Panc1 (cell line): ENCODE data around the gene PAPPA. TPM values are rescaled to one million over a fixed set of nuclear protein-coding genes. Genes with fewer than 3 reads are reported as not detected.

ENCODE experiments used
- ATAC-seq: fragments of 200-7000 bp; cut with Tn5 transposase; 2 replicates; pipeline ENCODE4 v1.9.1; 2020; ENCODE audit warnings: mild to moderate bottlenecking, moderate library complexity
- BruUV-seq: library from RNA; stranded (reverse); fragments of 400-500 nt; replicated peaks from 2 replicates; lab custom pipeline; 2021; lab: Mats Ljungman, UMichigan
- CTCF ChIA-PET: fragments of 300-600 bp; sonication (Branson Sonifier 250); formaldehyde crosslinking; loops from one replicate; lab custom pipeline; 2022; ENCODE audit warnings: antibody characterized with exemption; lab: Charles Lee
- POLR2A ChIA-PET: fragments of 300-600 bp; sonication (Branson Sonifier 250); formaldehyde crosslinking; loops from one replicate; lab custom pipeline; 2022; ENCODE audit warnings: antibody characterized with exemption; lab: Charles Lee
- DNase-seq: peaks from one replicate; pipeline ENCODE4 v3.0.0-alpha.2; 2010; ENCODE audit warnings: low read depth, low spot score
- H3K27ac ChIP-seq: 2 replicates; pipeline ENCODE4 v1.5.1; 2011; ENCODE audit warnings: mild to moderate bottlenecking, low read length, inconsistent platforms
- H3K27me3 ChIP-seq: fragments of 200-500 bp; sonication (Bioruptor generic); 2 replicates; pipeline ENCODE4 v1.6.0; 2014; ENCODE audit warnings: low read length, inconsistent platforms; ENCODE audit not compliant: control insufficient read depth, insufficient read depth
- H3K36me3 ChIP-seq: fragments of 200-500 bp; sonication (Bioruptor generic); 2 replicates; pipeline ENCODE4 v1.5.1; 2014; ENCODE audit warnings: inconsistent platforms, mild to moderate bottlenecking, low read length, moderate library complexity; ENCODE audit not compliant: control insufficient read depth, insufficient read depth
- H3K4me1 ChIP-seq: 2 replicates; pipeline ENCODE4 v1.5.1; 2011; ENCODE audit warnings: inconsistent platforms, mild to moderate bottlenecking, low read length, moderate library complexity; ENCODE audit not compliant: control insufficient read depth, insufficient read depth
- H3K4me3 ChIP-seq, 2 experiments: 2 replicates each; pipeline ENCODE4 v1.5.1; 2011 to 2012; ENCODE audit warnings: low read depth in 2 of 2, low read length in 2 of 2, mild to moderate bottlenecking in 2 of 2, inconsistent platforms in 1 of 2, moderate library complexity in 1 of 2
- H3K9me3 ChIP-seq: fragments of 200-500 bp; sonication (Bioruptor generic); 2 replicates; pipeline ENCODE4 v1.5.1; 2014; ENCODE audit warnings: low read depth, mild to moderate bottlenecking, inconsistent platforms, low read length, moderate library complexity; ENCODE audit not compliant: control insufficient read depth, insufficient read depth
- POLR2AphosphoS5 ChIP-seq: IDR thresholded peaks from 2 replicates; pipeline ENCODE4 v1.6.1; 2012; ENCODE audit warnings: mild to moderate bottlenecking, low read depth, low read length, moderate library complexity
- SIN3A ChIP-seq: IDR thresholded peaks from 2 replicates; pipeline ENCODE4 v1.6.1; 2012; ENCODE audit warnings: low read depth, mild to moderate bottlenecking, low read length, moderate library complexity, borderline replicate concordance; ENCODE audit not compliant: insufficient read depth
- TCF7L2 ChIP-seq: IDR thresholded peaks from 2 replicates; pipeline ENCODE4 v1.6.1; 2011; ENCODE audit warnings: mild to moderate bottlenecking, low read depth, low read length, inconsistent platforms
- in situ Hi-C: cut with HindIII; loops from 2 replicates; pipeline ENCODE4 v1.10.0; 2016; ENCODE audit warnings: low sequenced_read_pairs, low pct_unique_long_range_greater_than_20kb
- intact Hi-C: fragments of 100-400 bp; cut with micrococcal nuclease; formaldehyde crosslinking; loops from one replicate; pipeline ENCODE4 v1.10.0; 2022; ENCODE audit not compliant: unreplicated experiment
- total RNA-seq: library from RNA; stranded (reverse); gene quantifications from one replicate; pipeline ENCODE4 v1.2.1, GENCODE V29; 2021; ENCODE audit not compliant: unreplicated experiment
- TF ChIP-seq, protein P1 (sequence below): fragments of 450-650 bp; IDR thresholded peaks from 2 replicates; pipeline ENCODE4 v1.5.1; 2017; ENCODE audit warnings: mild to moderate bottlenecking
- TF ChIP-seq, protein P2 (sequence below), 2 experiments: IDR thresholded peaks; 2 replicates each; pipeline ENCODE4 v1.6.1; 2011 to 2012; ENCODE audit warnings: low read depth in 2 of 2, control low read depth in 1 of 2, low read length in 1 of 2, mild to moderate bottlenecking in 1 of 2, moderate library complexity in 1 of 2; ENCODE audit not compliant: insufficient read depth in 1 of 2

The PAPPA gene
- total RNA-seq, 1 experiment from 2014 or later = 1.2 TPM

DNA sequence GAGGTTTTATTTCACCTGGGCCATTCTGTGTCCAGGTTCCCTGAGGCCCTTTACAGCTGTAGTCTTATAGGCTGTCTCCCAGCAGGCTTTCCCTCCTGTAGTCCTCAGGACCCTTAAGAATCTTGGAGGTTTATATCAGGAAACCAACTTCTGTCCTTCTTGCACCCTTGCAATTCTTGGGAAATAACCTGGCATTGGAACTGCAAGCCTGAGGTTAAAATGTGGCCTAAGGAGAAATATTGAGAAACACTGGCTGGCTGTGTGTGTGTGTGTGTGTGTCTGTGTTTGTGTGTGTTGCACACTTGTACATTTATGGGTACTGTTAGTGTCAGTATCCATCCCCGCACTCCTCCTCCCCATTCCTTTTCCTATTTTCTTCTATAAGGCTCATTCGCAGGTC is 168.9 kb downstream of the PAPPA start:
- H3K4me3 ChIP-seq = no peak overlapping the region
- ATAC-seq (no peak), DNase-seq (no peak)
- CTCF ChIA-PET = no interaction called here
- intact Hi-C loops (no loop called here), in situ Hi-C loops (no loop called here)
- TF ChIP-seq TCF7L2 (no peak), SIN3A (no peak), POLR2AphosphoS5 (no peak)
- TF ChIP-seq, protein P1, sequence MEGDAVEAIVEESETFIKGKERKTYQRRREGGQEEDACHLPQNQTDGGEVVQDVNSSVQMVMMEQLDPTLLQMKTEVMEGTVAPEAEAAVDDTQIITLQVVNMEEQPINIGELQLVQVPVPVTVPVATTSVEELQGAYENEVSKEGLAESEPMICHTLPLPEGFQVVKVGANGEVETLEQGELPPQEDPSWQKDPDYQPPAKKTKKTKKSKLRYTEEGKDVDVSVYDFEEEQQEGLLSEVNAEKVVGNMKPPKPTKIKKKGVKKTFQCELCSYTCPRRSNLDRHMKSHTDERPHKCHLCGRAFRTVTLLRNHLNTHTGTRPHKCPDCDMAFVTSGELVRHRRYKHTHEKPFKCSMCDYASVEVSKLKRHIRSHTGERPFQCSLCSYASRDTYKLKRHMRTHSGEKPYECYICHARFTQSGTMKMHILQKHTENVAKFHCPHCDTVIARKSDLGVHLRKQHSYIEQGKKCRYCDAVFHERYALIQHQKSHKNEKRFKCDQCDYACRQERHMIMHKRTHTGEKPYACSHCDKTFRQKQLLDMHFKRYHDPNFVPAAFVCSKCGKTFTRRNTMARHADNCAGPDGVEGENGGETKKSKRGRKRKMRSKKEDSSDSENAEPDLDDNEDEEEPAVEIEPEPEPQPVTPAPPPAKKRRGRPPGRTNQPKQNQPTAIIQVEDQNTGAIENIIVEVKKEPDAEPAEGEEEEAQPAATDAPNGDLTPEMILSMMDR = no peak
- TF ChIP-seq, protein P2, sequence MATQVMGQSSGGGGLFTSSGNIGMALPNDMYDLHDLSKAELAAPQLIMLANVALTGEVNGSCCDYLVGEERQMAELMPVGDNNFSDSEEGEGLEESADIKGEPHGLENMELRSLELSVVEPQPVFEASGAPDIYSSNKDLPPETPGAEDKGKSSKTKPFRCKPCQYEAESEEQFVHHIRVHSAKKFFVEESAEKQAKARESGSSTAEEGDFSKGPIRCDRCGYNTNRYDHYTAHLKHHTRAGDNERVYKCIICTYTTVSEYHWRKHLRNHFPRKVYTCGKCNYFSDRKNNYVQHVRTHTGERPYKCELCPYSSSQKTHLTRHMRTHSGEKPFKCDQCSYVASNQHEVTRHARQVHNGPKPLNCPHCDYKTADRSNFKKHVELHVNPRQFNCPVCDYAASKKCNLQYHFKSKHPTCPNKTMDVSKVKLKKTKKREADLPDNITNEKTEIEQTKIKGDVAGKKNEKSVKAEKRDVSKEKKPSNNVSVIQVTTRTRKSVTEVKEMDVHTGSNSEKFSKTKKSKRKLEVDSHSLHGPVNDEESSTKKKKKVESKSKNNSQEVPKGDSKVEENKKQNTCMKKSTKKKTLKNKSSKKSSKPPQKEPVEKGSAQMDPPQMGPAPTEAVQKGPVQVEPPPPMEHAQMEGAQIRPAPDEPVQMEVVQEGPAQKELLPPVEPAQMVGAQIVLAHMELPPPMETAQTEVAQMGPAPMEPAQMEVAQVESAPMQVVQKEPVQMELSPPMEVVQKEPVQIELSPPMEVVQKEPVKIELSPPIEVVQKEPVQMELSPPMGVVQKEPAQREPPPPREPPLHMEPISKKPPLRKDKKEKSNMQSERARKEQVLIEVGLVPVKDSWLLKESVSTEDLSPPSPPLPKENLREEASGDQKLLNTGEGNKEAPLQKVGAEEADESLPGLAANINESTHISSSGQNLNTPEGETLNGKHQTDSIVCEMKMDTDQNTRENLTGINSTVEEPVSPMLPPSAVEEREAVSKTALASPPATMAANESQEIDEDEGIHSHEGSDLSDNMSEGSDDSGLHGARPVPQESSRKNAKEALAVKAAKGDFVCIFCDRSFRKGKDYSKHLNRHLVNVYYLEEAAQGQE (IDR thresholded peaks at IDR 0.05; ENCODE audit: insufficient read depth in 1 of 2, low read depth in 2 of 2, low read length in 1 of 2) = no peak
- H3K36me3 ChIP-seq = no peaks in the 10 kb centered on the region
- no peaks in the 10 kb centered on the region for H3K9me3 ChIP-seq
- no TSS peak for BruUV-seq
- POLR2A ChIA-PET = no interaction called here
- H3K27me3 ChIP-seq = no peaks in the 10 kb centered on the region
- no peak overlapping the region for H3K27ac ChIP-seq
- H3K4me1 ChIP-seq = no peaks in the 10 kb centered on the region

DNA sequence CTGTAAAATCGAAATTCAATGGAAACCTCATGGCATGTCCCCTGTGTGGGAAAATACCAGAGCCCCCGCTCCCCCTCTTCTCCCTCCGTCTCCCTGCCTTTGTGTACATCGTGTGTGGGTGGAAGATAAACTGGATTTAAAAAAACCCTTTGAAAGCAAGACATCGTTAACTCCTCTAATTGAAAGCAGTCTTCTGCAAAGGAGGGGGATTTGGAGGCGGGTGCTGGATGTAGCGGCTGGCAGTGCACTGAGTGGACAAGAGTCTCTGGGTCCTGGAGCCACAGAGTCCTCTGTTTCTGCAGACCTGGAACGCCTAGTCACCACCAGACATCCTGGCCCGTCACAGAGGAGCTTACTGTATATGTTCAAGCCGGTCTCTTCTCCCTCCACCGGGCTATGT is 169.4 kb downstream of the PAPPA start:
- ChIA-PET CTCF (no interaction called here), POLR2A (no interaction called here)
- H3K9me3 ChIP-seq = no peaks in the 10 kb centered on the region
- in situ Hi-C loops (no loop called here), intact Hi-C loops (no loop called here)
- H3K4me1 ChIP-seq = no peaks in the 10 kb centered on the region
- TF ChIP-seq, protein P1 = no peak
- TF ChIP-seq TCF7L2 (no peak), POLR2AphosphoS5 (no peak), SIN3A (no peak)
- TF ChIP-seq, protein P2 (IDR thresholded peaks at IDR 0.05; ENCODE audit: insufficient read depth in 1 of 2, low read depth in 2 of 2, low read length in 1 of 2) = no peak
- H3K27ac ChIP-seq = no peak overlapping the region
- ATAC-seq (no peak), DNase-seq (no peak)
- H3K27me3 ChIP-seq = no peaks in the 10 kb centered on the region
- no peak overlapping the region for H3K4me3 ChIP-seq
- no TSS peak for BruUV-seq
- H3K36me3 ChIP-seq = no peaks in the 10 kb centered on the region
